Duodenal mucosa (tissue), 2 donors: ENCODE measurements around the gene EVA1A.

ENCODE experiments used
- H3K27ac ChIP-seq: one replicate; pipeline ENCODE4 v1.7.0; 2013; ENCODE audit warnings: low read depth, low read length
- H3K27me3 ChIP-seq, 2 donors: one replicate each; pipeline ENCODE4 v1.7.0; 2013; ENCODE audit warnings: low read length in 2 of 2, control low read depth in 1 of 2; ENCODE audit not compliant: insufficient read depth in 2 of 2, control insufficient read depth in 1 of 2
- H3K36me3 ChIP-seq, 2 donors: one replicate each; pipeline ENCODE4 v1.7.0; 2013; ENCODE audit warnings: low read length in 2 of 2, control low read depth in 1 of 2; ENCODE audit not compliant: insufficient read depth in 2 of 2, control insufficient read depth in 1 of 2
- H3K4me1 ChIP-seq, 2 donors: one replicate each; pipeline ENCODE4 v1.7.0; 2013; ENCODE audit warnings: low read length in 2 of 2, control low read depth in 1 of 2; ENCODE audit not compliant: insufficient read depth in 2 of 2, control insufficient read depth in 1 of 2
- H3K4me3 ChIP-seq, 2 donors: one replicate each; pipeline ENCODE4 v1.7.0; 2013; ENCODE audit warnings: low read length in 2 of 2, low read depth in 1 of 2
- H3K9ac ChIP-seq, 2 donors: one replicate each; pipeline ENCODE4 v1.7.0; 2013; ENCODE audit warnings: low read length in 2 of 2, low read depth in 1 of 2
- H3K9me3 ChIP-seq, 2 donors: one replicate each; pipeline ENCODE4 v1.7.0; 2013; ENCODE audit warnings: low read length in 2 of 2, control low read depth in 1 of 2; ENCODE audit not compliant: control insufficient read depth in 1 of 2

EVA1A gene

GRCh38 chr2:75450068-75450467 lies 110.7 kb downstream of the EVA1A start:
- Histone ChIP-seq H3K27ac (no peak overlapping the region), H3K9ac (no peak overlapping the region), H3K36me3 (no peaks in the 10 kb centered on the region), H3K9me3 (no peaks in the 10 kb centered on the region), H3K27me3 (no peaks in the 10 kb centered on the region), H3K4me3 (no peak overlapping the region), H3K4me1 (peaks cover 0 to 4% of the 10 kb centered on the region in 2 donors)

GRCh38 chr2:75447176-75447575 lies 113.6 kb downstream of the EVA1A start:
- H3K4me3 ChIP-seq = no peak overlapping the region
- no peak overlapping the region for H3K9ac ChIP-seq
- H3K36me3 ChIP-seq = no peaks in the 10 kb centered on the region
- H3K4me1 ChIP-seq = no peaks in the 10 kb centered on the region
- no peaks in the 10 kb centered on the region for H3K9me3 ChIP-seq
- no peaks in the 10 kb centered on the region for H3K27me3 ChIP-seq
- H3K27ac ChIP-seq = no peak overlapping the region
